ENCODE measurements around the gene LRRK1. TPM values are rescaled to one million over a fixed set of nuclear protein-coding genes. Genes with fewer than 3 reads are reported as not detected.

LRRK1 gene
- polyA plus RNA-seq, 1 of the 3 experiments (the other 2 are of a cell fraction), result 6.9 TPM

GRCh38 chr15:101105059-101105891, 186.1 kb downstream of the LRRK1 start (continued):
- TF ChIP-seq ZBTB33 (IDR thresholded peaks at IDR 0.05; ENCODE audit: borderline replicate concordance, low read depth) (no peak), USF2 (IDR thresholded peaks at IDR 0.05; ENCODE audit: borderline replicate concordance, low read depth, low read length) (no peak), NFIC (IDR thresholded peaks at IDR 0.05; ENCODE audit: borderline replicate concordance) (peak; percentile 23; the same call in 1 of the 2 replicates), RCOR1 (IDR thresholded peaks at IDR 0.05; ENCODE audit: low read length) (no peak), FOXJ3 (CRISPR knock-in tag; IDR thresholded peaks at IDR 0.05) (no peak), SIN3A (IDR thresholded peaks at IDR 0.05; ENCODE audit: borderline replicate concordance, low read depth, low read length) (no peak), MAX (IDR thresholded peaks at IDR 0.05; ENCODE audit: low read depth) (no peak), GATA2 (CRISPR knock-in tag; IDR thresholded peaks at IDR 0.05) (no peak), SMC3 (IDR thresholded peaks at IDR 0.05; ENCODE audit: low read depth, low read length) (no peak)

GRCh38 chr15:101107101-101107500, 187.9 kb downstream of the LRRK1 start:
- Histone ChIP-seq H3K36me3 (replicated peaks in 1 of 2; ENCODE audit: control insufficient read depth in 1 of 2, insufficient read depth in 2 of 2, low read length in 1 of 2) (no peaks in the 10 kb centered on the region), H3K79me2 (ENCODE audit: insufficient read depth) (no peaks in the 10 kb centered on the region), H3K27ac (ENCODE audit: low read depth in 2 of 2, low read length in 1 of 2) (no peak overlapping the region), H3K4me3 (ENCODE audit: low read depth in 2 of 2, low read length in 1 of 2) (no peak overlapping the region), H3K27me3 (ENCODE audit: insufficient read depth) (no peaks in the 10 kb centered on the region), H3K4me1 (ENCODE audit: control insufficient read depth in 1 of 2, insufficient read depth in 2 of 2, low read depth in 1 of 2, low read length in 1 of 2) (peaks cover 10% of the 10 kb centered on the region in 2 experiments; a peak in 2 of 4 replicates), H3F3A (replicated peaks; ENCODE audit: insufficient read depth) (peaks cover 3% of the 10 kb centered on the region), H3K4me2 (no peak overlapping the region), H3K9ac (no peak overlapping the region), H4K20me1 (ENCODE audit: insufficient read depth) (no peaks in the 10 kb centered on the region), H3K9me2 (no peaks in the 10 kb centered on the region), H2AFZ (ENCODE audit: low read depth) (no peak overlapping the region), H3K9me3 (no peaks in the 10 kb centered on the region)
- no peak for DNase-seq
- CTCF ChIA-PET, result no interaction called here
- 68% methylated on average over 5 of the region's 7 CpGs for WGBS (ENCODE audit: low lambda C conversion rate)
- no peak for TF ChIP-seq USF1 (IDR thresholded peaks at IDR 0.05; ENCODE audit: borderline replicate concordance, low read depth)
- no peak for TF ChIP-seq ELF1 (IDR thresholded peaks at IDR 0.05)
- no peak for TF ChIP-seq RCOR1 (IDR thresholded peaks at IDR 0.05; ENCODE audit: low read length)
- TF ChIP-seq MEF2A (IDR thresholded peaks at IDR 0.05; ENCODE audit: borderline replicate concordance, low read depth), result no peak
- no peak for TF ChIP-seq TEAD4 (IDR thresholded peaks at IDR 0.05; ENCODE audit: borderline replicate concordance, insufficient read depth)
- TF ChIP-seq CTCF (IDR thresholded peaks at IDR 0.05), result no peak
- TF ChIP-seq GABPA (IDR thresholded peaks at IDR 0.05; ENCODE audit: low read depth), result no peak
- no peak for TF ChIP-seq RXRA (IDR thresholded peaks at IDR 0.05; ENCODE audit: borderline replicate concordance, low read depth)
- no peak for TF ChIP-seq YY1 (IDR thresholded peaks at IDR 0.05; ENCODE audit: low read depth)
- no peak for TF ChIP-seq RAD21 (IDR thresholded peaks at IDR 0.05; ENCODE audit: low read length)
- POLR2A ChIA-PET, result no interaction called here
